HEK293T (cell line): ENCODE measurements around the gene FAF2.
"Not testable (repeated sequence)": the region's sequence is repeated elsewhere in the genome, so short reads cannot be mapped to it uniquely, and the experiment has no call there.

Experiments
- CTCF ChIA-PET: fragments of 350-600 bp; formaldehyde crosslinking; extraction: SDS; loops from one replicate; lab custom pipeline; 2021; ENCODE audit warnings: antibody characterized with exemption, inconsistent platforms; lab: Yijun Ruan, JAX
- POLR2A ChIA-PET: fragments of 350-600 bp; formaldehyde crosslinking; extraction: SDS; loops from one replicate; lab custom pipeline; 2020; ENCODE audit warnings: antibody characterized with exemption, inconsistent platforms; lab: Yijun Ruan, JAX
- DNase-seq: peaks from one replicate; pipeline ENCODE4 v3.0.0; 2012; ENCODE audit warnings: mixed read lengths; ENCODE audit errors: extremely low spot score
- ARNT ChIP-seq: fragments of 450-650 bp; IDR thresholded peaks from 2 replicates; pipeline ENCODE4 v1.6.1; 2017; ENCODE audit warnings: mild to moderate bottlenecking
- BHLHE40 ChIP-seq: fragments of 450-650 bp; IDR thresholded peaks from 2 replicates; pipeline ENCODE4 v1.6.1; 2016; ENCODE audit warnings: mild to moderate bottlenecking, moderate library complexity, borderline replicate concordance
- CTBP1 ChIP-seq: fragments of 450-650 bp; IDR thresholded peaks from 2 replicates; pipeline ENCODE4 v1.6.1; 2016; ENCODE audit warnings: borderline replicate concordance
- ELF4 ChIP-seq: fragments of 450-650 bp; IDR thresholded peaks from 2 replicates; pipeline ENCODE4 v1.6.1; 2017; ENCODE audit warnings: antibody characterized with exemption
- FOXA1 ChIP-seq: fragments of 450-650 bp; IDR thresholded peaks from 2 replicates; pipeline ENCODE4 v1.6.1; 2016; ENCODE audit warnings: mild to moderate bottlenecking
- FOXK2 ChIP-seq: fragments of 450-650 bp; IDR thresholded peaks from 2 replicates; pipeline ENCODE4 v1.6.1; 2016; ENCODE audit warnings: mild to moderate bottlenecking
- FOXM1 ChIP-seq: fragments of 450-650 bp; IDR thresholded peaks from 2 replicates; pipeline ENCODE4 v1.6.1; 2017; ENCODE audit warnings: mild to moderate bottlenecking, borderline replicate concordance
- HDGF ChIP-seq: fragments of 450-650 bp; IDR thresholded peaks from 2 replicates; pipeline ENCODE4 v1.6.1; 2017; ENCODE audit warnings: antibody characterized with exemption, borderline replicate concordance
- L3MBTL2 ChIP-seq: fragments of 450-650 bp; conservative IDR thresholded peaks from 2 replicates; pipeline ENCODE4 v1.6.1; 2016; ENCODE audit warnings: mild to moderate bottlenecking
- LEF1 ChIP-seq: fragments of 450-650 bp; IDR thresholded peaks from 2 replicates; pipeline ENCODE4 v1.6.1; 2017; ENCODE audit warnings: mild to moderate bottlenecking, borderline replicate concordance
- NFRKB ChIP-seq: fragments of 450-650 bp; IDR thresholded peaks from 2 replicates; pipeline ENCODE4 v1.6.1; 2016; ENCODE audit warnings: mild to moderate bottlenecking, moderate library complexity
- PKNOX1 ChIP-seq: fragments of 450-650 bp; IDR thresholded peaks from 2 replicates; pipeline ENCODE4 v1.6.1; 2016
- SP1 ChIP-seq: fragments of 450-650 bp; IDR thresholded peaks from 2 replicates; pipeline ENCODE4 v1.6.1; 2017
- SUZ12 ChIP-seq: fragments of 450-650 bp; IDR thresholded peaks from 2 replicates; pipeline ENCODE4 v1.6.1; 2016; ENCODE audit warnings: mild to moderate bottlenecking
- TARDBP ChIP-seq: fragments of 450-650 bp; IDR thresholded peaks from 2 replicates; pipeline ENCODE4 v1.6.1; 2016
- ZNF384 ChIP-seq: fragments of 450-650 bp; IDR thresholded peaks from 2 replicates; pipeline ENCODE4 v1.6.1; 2016

FAF2 gene

GRCh38 chr5:176547802-176548201, 99.6 kb downstream of the FAF2 start:
- POLR2A ChIA-PET, result interaction anchor here (0.9 kb wide), 1 partner anchor 9 kb away, joined by 3 read pairs; no protein-coding TSS in a partner anchor
- no peak for DNase-seq
- CTCF ChIA-PET, result no interaction called here
- no peak for TF ChIP-seq ELF4
- no peak for TF ChIP-seq CTBP1
- no peak for TF ChIP-seq FOXM1
- TF ChIP-seq L3MBTL2, result no peak
- no peak for TF ChIP-seq BHLHE40

GRCh38 chr5:176548967-176549444, 100.8 kb downstream of the FAF2 start, which contains the start of gene CDHR2:
Gene CDHR2, plus strand, starts transcription at chr5:176549342. Its CDS starts 16,011 bp downstream, at chr5:176565353.
- CTCF ChIA-PET, result interaction anchor here (0.6 kb wide), 1 partner anchor 153 kb away, joined by 3 read pairs; no protein-coding TSS in a partner anchor

GRCh38 chr5:176549871-176550270, 101.7 kb downstream of the FAF2 start:
- POLR2A ChIA-PET, result interaction anchor here (1.0 to 1.2 kb wide), 2 partner anchors 12 kb away, joined by 3 to 4 read pairs; partner anchors contain the start of gene RNF44
- TF ChIP-seq HDGF (no peak), FOXM1 (no peak), TARDBP (no peak)
- CTCF ChIA-PET, result no interaction called here
- DNase-seq, result no peak

More at GRCh38 chr5:176548967-176549444, 100.8 kb downstream of the FAF2 start, which contains the start of gene CDHR2:
- TF ChIP-seq SUZ12 (no peak), ELF4 (no peak), FOXA1 (no peak), ZNF384 (no peak), FOXM1 (no peak), BHLHE40 (no peak), LEF1 (no peak), FOXK2 (no peak), ARNT (no peak), L3MBTL2 (no peak), PKNOX1 (no peak), CTBP1 (no peak), HDGF (no peak), SP1 (no peak)
- DNase-seq, result no peak
- POLR2A ChIA-PET, result interaction anchor here (1.2 kb wide), 1 partner anchor 11 kb away, joined by 4 read pairs; the partner anchor contains the start of gene RNF44

- TF ChIP-seq SP1, result no peak
- TF ChIP-seq SUZ12, result no peak
- no peak for TF ChIP-seq ZNF384
- no peak for TF ChIP-seq CTBP1
- TF ChIP-seq FOXK2, result no peak
- TF ChIP-seq ARNT, result no peak
- no peak for TF ChIP-seq L3MBTL2
- no peak for TF ChIP-seq HDGF
- TF ChIP-seq FOXA1, result no peak
- no peak for TF ChIP-seq TARDBP
- TF ChIP-seq BHLHE40, result no peak
- TF ChIP-seq ELF4, result no peak
- TF ChIP-seq PKNOX1, result no peak
- TF ChIP-seq LEF1, result no peak
- ChIA-PET POLR2A (interaction anchor here (1.0 kb wide), 1 partner anchor 13 kb away, joined by 3 read pairs; no protein-coding TSS in a partner anchor), CTCF (interaction anchor here (0.5 kb wide), 1 partner anchor 20 kb away, joined by 3 read pairs; no protein-coding TSS in a partner anchor)
- no peak for DNase-seq
Observed at GRCh38 chr5:176550275-176550831, 102.2 kb downstream of the FAF2 start.

- DNase-seq, CTCF ChIA-PET: not testable (repeated sequence)
- POLR2A ChIA-PET, result interaction anchor here (1.0 kb wide), 1 partner anchor 13 kb away, joined by 3 read pairs; no protein-coding TSS in a partner anchor
Observed at GRCh38 chr5:176550937-176551336, 102.8 kb downstream of the FAF2 start.

- no peak for DNase-seq
- no peak for TF ChIP-seq NFRKB
- TF ChIP-seq PKNOX1, result no peak
- no peak for TF ChIP-seq ARNT
- TF ChIP-seq SP1, result no peak
- POLR2A ChIA-PET, result interaction anchor here (0.6 to 0.8 kb wide), 2 partner anchors 10 to 104 kb away, joined by 3 read pairs; partner anchors contain the start of gene FAF2
- CTCF ChIA-PET, result interaction anchor here (0.8 to 0.9 kb wide), 2 partner anchors 8 to 26 kb away, joined by 3 to 4 read pairs; no protein-coding TSS in a partner anchor
Observed at GRCh38 chr5:176552332-176552869, 104.2 kb downstream of the FAF2 start.
